Vagina (tissue), 2 donors: ENCODE results near the gene ZBTB33.

Experiments used
- POLR2A ChIP-seq, 2 donors: fragments of 450-650 bp; IDR thresholded peaks; one replicate each; pipeline ENCODE4 v1.6.1; 2017; ENCODE audit warnings: antibody characterized with exemption in 2 of 2, mild to moderate bottlenecking in 2 of 2, moderate library complexity in 2 of 2
- POLR2AphosphoS5 ChIP-seq, 2 donors: sonication (generic); formaldehyde crosslinking; IDR thresholded peaks; one replicate each; pipeline ENCODE4 v1.9.0; 2017; ENCODE audit warnings: antibody characterized with exemption in 2 of 2, mild to moderate bottlenecking in 2 of 2, low read depth in 1 of 2; ENCODE audit not compliant: insufficient read depth in 1 of 2
- TF ChIP-seq, protein P1 (sequence below), 3 experiments: fragments of 450-650 bp in 2 of 3; fragments of 200-600 bp in 1 of 3; sonication (generic) in 1 of 3; IDR thresholded peaks; one replicate each; pipeline ENCODE4 v1.5.1; 2017 to 2019; ENCODE audit warnings: antibody characterized with exemption in 3 of 3, mild to moderate bottlenecking in 2 of 3, moderate library complexity in 2 of 3

- TF ChIP-seq, protein P1, sequence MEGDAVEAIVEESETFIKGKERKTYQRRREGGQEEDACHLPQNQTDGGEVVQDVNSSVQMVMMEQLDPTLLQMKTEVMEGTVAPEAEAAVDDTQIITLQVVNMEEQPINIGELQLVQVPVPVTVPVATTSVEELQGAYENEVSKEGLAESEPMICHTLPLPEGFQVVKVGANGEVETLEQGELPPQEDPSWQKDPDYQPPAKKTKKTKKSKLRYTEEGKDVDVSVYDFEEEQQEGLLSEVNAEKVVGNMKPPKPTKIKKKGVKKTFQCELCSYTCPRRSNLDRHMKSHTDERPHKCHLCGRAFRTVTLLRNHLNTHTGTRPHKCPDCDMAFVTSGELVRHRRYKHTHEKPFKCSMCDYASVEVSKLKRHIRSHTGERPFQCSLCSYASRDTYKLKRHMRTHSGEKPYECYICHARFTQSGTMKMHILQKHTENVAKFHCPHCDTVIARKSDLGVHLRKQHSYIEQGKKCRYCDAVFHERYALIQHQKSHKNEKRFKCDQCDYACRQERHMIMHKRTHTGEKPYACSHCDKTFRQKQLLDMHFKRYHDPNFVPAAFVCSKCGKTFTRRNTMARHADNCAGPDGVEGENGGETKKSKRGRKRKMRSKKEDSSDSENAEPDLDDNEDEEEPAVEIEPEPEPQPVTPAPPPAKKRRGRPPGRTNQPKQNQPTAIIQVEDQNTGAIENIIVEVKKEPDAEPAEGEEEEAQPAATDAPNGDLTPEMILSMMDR (IDR thresholded peaks at IDR 0.05): no peak
- TF ChIP-seq POLR2AphosphoS5 (IDR thresholded peaks at IDR 0.05; ENCODE audit: insufficient read depth in 1 of 2, low read depth in 1 of 2) (no peak), POLR2A (IDR thresholded peaks at IDR 0.05) (no peak)
These were observed 12.5 kb downstream of the ZBTB33 start for GRCh38 chrX:120262859-120263708.
